Mucosa of rectum (tissue), 2 donors: ENCODE measurements around the gene IQCN.

Experiments
- H3K27ac ChIP-seq, 2 donors: one replicate each; pipeline ENCODE4 v1.7.0; 2013; ENCODE audit warnings: inconsistent platforms in 2 of 2, low read depth in 2 of 2, low read length in 2 of 2
- H3K27me3 ChIP-seq, 2 donors: one replicate each; pipeline ENCODE4 v1.7.0; 2013; ENCODE audit warnings: low read length in 2 of 2; ENCODE audit not compliant: control insufficient read depth in 2 of 2, insufficient read depth in 2 of 2
- H3K36me3 ChIP-seq, 2 donors: one replicate each; pipeline ENCODE4 v1.7.0; 2013; ENCODE audit warnings: low read length in 2 of 2; ENCODE audit not compliant: control insufficient read depth in 2 of 2, insufficient read depth in 2 of 2
- H3K4me1 ChIP-seq, 2 donors: one replicate each; pipeline ENCODE4 v1.7.0; 2013; ENCODE audit warnings: low read length in 2 of 2, mild to moderate bottlenecking in 1 of 2; ENCODE audit not compliant: control insufficient read depth in 2 of 2, insufficient read depth in 2 of 2
- H3K4me3 ChIP-seq, 2 donors: one replicate each; pipeline ENCODE4 v1.7.0; 2013; ENCODE audit warnings: low read length in 2 of 2
- H3K9ac ChIP-seq, 2 donors: one replicate each; pipeline ENCODE4 v1.7.0; 2013; ENCODE audit warnings: low read length in 2 of 2, low read depth in 1 of 2, mild to moderate bottlenecking in 1 of 2
- H3K9me3 ChIP-seq, 2 donors: one replicate each; pipeline ENCODE4 v1.7.0; 2013; ENCODE audit warnings: low read length in 2 of 2; ENCODE audit not compliant: control insufficient read depth in 2 of 2
- donor health status: healthy.
- donor health status: Normal muscosa, but diverticular disease.

IQCN gene

GRCh38 chr19:18274219-18274780, at the start of gene IQCN:
Gene IQCN (minus strand): TSS chr19:18274452. CDS start chr19:18269478, 4,974 bp downstream.
- H3K4me3 ChIP-seq: peak within 1 kb of the TSS; percentile 22 to 33
- H3K4me1 ChIP-seq: peaks cover 33 to 43% of the 10 kb centered on the region in 2 donors

GRCh38 chr19:18322759-18323460, 48.7 kb upstream of the IQCN start, which contains the start of gene LSM4:
Gene LSM4 (minus strand): TSS chr19:18323076. CDS start chr19:18323020, 56 bp downstream.
- Histone ChIP-seq H3K27me3 (no peaks in the 10 kb centered on the region), H3K9me3 (no peaks in the 10 kb centered on the region), H3K4me1 (peaks cover 47 to 53% of the 10 kb centered on the region in 2 donors), H3K9ac (peak within 1 kb of the TSS; percentile 85 to 96), H3K27ac (peak within 1 kb of the TSS; percentile 93 to 94), H3K36me3 (no peaks in the 10 kb centered on the region), H3K4me3 (peak within 1 kb of the TSS; percentile 69 to 84)

More at GRCh38 chr19:18274219-18274780, at the start of gene IQCN:
- peaks cover 11 to 13% of the 10 kb centered on the region in 2 donors for H3K36me3 ChIP-seq
- peak within 1 kb of the TSS; percentile 52 to 68 for H3K9ac ChIP-seq
- peak within 1 kb of the TSS; percentile 82 to 91 for H3K27ac ChIP-seq
- H3K27me3 ChIP-seq: no peaks in the 10 kb centered on the region
- no peaks in the 10 kb centered on the region for H3K9me3 ChIP-seq

- Histone ChIP-seq H3K27me3 (no peaks in the 10 kb centered on the region), H3K36me3 (no peaks in the 10 kb centered on the region), H3K9me3 (no peaks in the 10 kb centered on the region), H3K27ac (peak overlapping the region; percentile 93 to 94), H3K4me3 (peak overlapping the region; percentile 69 to 84), H3K9ac (peak overlapping the region; percentile 85 to 96), H3K4me1 (peaks cover 51 to 57% of the 10 kb centered on the region in 2 donors)
Observed at GRCh38 chr19:18322318-18322758, 48.1 kb upstream of the IQCN start.

- no peaks in the 10 kb centered on the region for H3K27me3 ChIP-seq
- H3K9ac ChIP-seq: peak overlapping the region; percentile 85 to 96
- H3K27ac ChIP-seq: peak overlapping the region; percentile 93 to 94
- H3K36me3 ChIP-seq: no peaks in the 10 kb centered on the region
- H3K4me3 ChIP-seq: peak overlapping the region; percentile 69 to 84
- peaks cover 51 to 57% of the 10 kb centered on the region in 2 donors for H3K4me1 ChIP-seq
- no peaks in the 10 kb centered on the region for H3K9me3 ChIP-seq
Observed at GRCh38 chr19:18321734-18322102, 47.5 kb upstream of the IQCN start.

GRCh38 chr19:18320865-18321733, 46.8 kb upstream of the IQCN start:
- no peaks in the 10 kb centered on the region for H3K36me3 ChIP-seq
- no peaks in the 10 kb centered on the region for H3K27me3 ChIP-seq
- H3K27ac ChIP-seq: peak overlapping the region; percentile 93 to 94
- H3K9me3 ChIP-seq: no peaks in the 10 kb centered on the region
- peaks cover 53 to 59% of the 10 kb centered on the region in 2 donors for H3K4me1 ChIP-seq
- H3K4me3 ChIP-seq: peak overlapping the region in 1 of 2 donors; percentile 45
- H3K9ac ChIP-seq: peak overlapping the region; percentile 85 to 96

- Histone ChIP-seq H3K27ac (peak overlapping the region; percentile 93 to 94), H3K36me3 (peaks cover 0 to under 1% of the 10 kb centered on the region in 2 donors), H3K4me3 (peak overlapping the region in 1 of 2 donors; percentile 54), H3K9me3 (no peaks in the 10 kb centered on the region), H3K27me3 (no peaks in the 10 kb centered on the region), H3K9ac (peak overlapping the region; percentile 85 to 96), H3K4me1 (peaks cover 53 to 59% of the 10 kb centered on the region in 2 donors)
Observed at GRCh38 chr19:18319591-18320135, 45.4 kb upstream of the IQCN start.

- Histone ChIP-seq H3K27ac (peak overlapping the region; percentile 93 to 94), H3K4me3 (peak overlapping the region in 1 of 2 donors; percentile 31), H3K36me3 (peaks cover 4 to 8% of the 10 kb centered on the region in 2 donors), H3K9ac (peak overlapping the region; percentile 59 to 77), H3K4me1 (peaks cover 43 to 50% of the 10 kb centered on the region in 2 donors), H3K9me3 (no peaks in the 10 kb centered on the region), H3K27me3 (no peaks in the 10 kb centered on the region)
Observed at GRCh38 chr19:18317961-18318800, 43.9 kb upstream of the IQCN start.

- Histone ChIP-seq H3K27ac (no peak overlapping the region), H3K36me3 (peaks cover 6 to 30% of the 10 kb centered on the region in 2 donors), H3K4me1 (peaks cover 30 to 41% of the 10 kb centered on the region in 2 donors)
Observed at GRCh38 chr19:18313398-18313797, 39.1 kb upstream of the IQCN start.

GRCh38 chr19:18312092-18312534, 37.9 kb upstream of the IQCN start:
- H3K4me1 ChIP-seq: peaks cover 25 to 32% of the 10 kb centered on the region in 2 donors
- H3K36me3 ChIP-seq: peaks cover 6 to 35% of the 10 kb centered on the region in 2 donors
- no peaks in the 10 kb centered on the region for H3K27me3 ChIP-seq
- no peak overlapping the region for H3K4me3 ChIP-seq
- H3K27ac ChIP-seq: peak overlapping the region in 1 of 2 donors; percentile 72
- H3K9me3 ChIP-seq: no peaks in the 10 kb centered on the region
- peak overlapping the region in 1 of 2 donors; percentile 62 for H3K9ac ChIP-seq

More at GRCh38 chr19:18313398-18313797, 39.1 kb upstream of the IQCN start:
- H3K27me3 ChIP-seq: no peaks in the 10 kb centered on the region
- H3K4me3 ChIP-seq: no peak overlapping the region
- no peaks in the 10 kb centered on the region for H3K9me3 ChIP-seq
- peak overlapping the region in 1 of 2 donors; percentile 31 for H3K9ac ChIP-seq
